Stimulated activated CD8-positive, alpha-beta memory T cell treated with anti-CD3 and anti-CD28 coated beads, Interleukin-15, amount 100 ng/mL, for 24 hours (primary cell): ENCODE measurements around the gene IGSF21.
"Not testable (repeated sequence)": the region's sequence is repeated elsewhere in the genome, so short reads cannot be mapped to it uniquely, and the experiment has no call there.

Source experiments
- DNase-seq: peaks from one replicate; pipeline ENCODE4 v3.0.0-alpha.2; 2020; ENCODE audit warnings: low read depth

The IGSF21 gene

GRCh38 chr1:18145851-18146618 lies 38.4 kb downstream of the IGSF21 start:
- no peak for DNase-seq

- no peak for DNase-seq
Measured at GRCh38 chr1:18146886-18147285, 39.3 kb downstream of the IGSF21 start.

GRCh38 chr1:18147672-18148071 lies 40.1 kb downstream of the IGSF21 start:
- no peak for DNase-seq

- no peak for DNase-seq
Measured at GRCh38 chr1:18148461-18148860, 40.9 kb downstream of the IGSF21 start.

GRCh38 chr1:18149027-18149641 lies 41.5 kb downstream of the IGSF21 start:
- DNase-seq = no peak

GRCh38 chr1:18151436-18152122 lies 44.0 kb downstream of the IGSF21 start:
- DNase-seq = no peak

GRCh38 chr1:18154430-18155194 lies 47.0 kb downstream of the IGSF21 start:
- DNase-seq = no peak

GRCh38 chr1:18155881-18156385 lies 48.3 kb downstream of the IGSF21 start:
- DNase-seq = no peak

GRCh38 chr1:18157352-18157751 lies 49.8 kb downstream of the IGSF21 start:
- no peak for DNase-seq

GRCh38 chr1:18157968-18158367 lies 50.4 kb downstream of the IGSF21 start:
- no peak for DNase-seq

- no peak for DNase-seq
Measured at GRCh38 chr1:18158714-18159113, 51.1 kb downstream of the IGSF21 start.

- no peak for DNase-seq
Measured at GRCh38 chr1:18160290-18160942, 52.8 kb downstream of the IGSF21 start.

GRCh38 chr1:18161690-18162089 lies 54.1 kb downstream of the IGSF21 start:
- no peak for DNase-seq

- DNase-seq = not testable (repeated sequence)
Measured at GRCh38 chr1:18165640-18166039, 58.0 kb downstream of the IGSF21 start.

- no peak for DNase-seq
Measured at GRCh38 chr1:18166341-18166740, 58.7 kb downstream of the IGSF21 start.

- no peak for DNase-seq
Measured at GRCh38 chr1:18166929-18167328, 59.3 kb downstream of the IGSF21 start.

- DNase-seq = no peak
Measured at GRCh38 chr1:18170444-18170843, 62.8 kb downstream of the IGSF21 start.

GRCh38 chr1:18174037-18174436 lies 66.4 kb downstream of the IGSF21 start:
- no peak for DNase-seq

- DNase-seq = no peak
Measured at GRCh38 chr1:18175051-18175450, 67.5 kb downstream of the IGSF21 start.

GRCh38 chr1:18175530-18176377 lies 68.2 kb downstream of the IGSF21 start:
- DNase-seq = no peak

- no peak for DNase-seq
Measured at GRCh38 chr1:18176619-18177018, 69.0 kb downstream of the IGSF21 start.
